GM06990 (cell line): ENCODE results near the gene VWF.

Experiments used
- DNase-seq: peaks from one replicate; pipeline ENCODE4 v3.0.0-alpha.2; 2011; ENCODE audit not compliant: insufficient read length; ENCODE audit errors: extremely low read depth
- H3K27me3 ChIP-seq: replicated peaks from 2 replicates; pipeline ENCODE4 v1.6.0; 2011; ENCODE audit warnings: low read length; ENCODE audit not compliant: control insufficient read depth, insufficient read depth
- H3K36me3 ChIP-seq: 2 replicates; pipeline ENCODE4 v1.5.1; 2011; ENCODE audit warnings: low read length; ENCODE audit not compliant: control insufficient read depth, insufficient read depth
- H3K4me3 ChIP-seq: replicated peaks from 2 replicates; pipeline ENCODE4 v1.5.1; 2011; ENCODE audit warnings: low read depth, mild to moderate bottlenecking, control low read depth, low read length
- TF ChIP-seq, protein P1 (sequence below): IDR thresholded peaks from 2 replicates; pipeline ENCODE4 v1.5.1; 2011; ENCODE audit warnings: low read length, control low read depth, mild to moderate bottlenecking, inconsistent platforms; ENCODE audit not compliant: insufficient read depth, poor library complexity, severe bottlenecking

VWF gene

DNA sequence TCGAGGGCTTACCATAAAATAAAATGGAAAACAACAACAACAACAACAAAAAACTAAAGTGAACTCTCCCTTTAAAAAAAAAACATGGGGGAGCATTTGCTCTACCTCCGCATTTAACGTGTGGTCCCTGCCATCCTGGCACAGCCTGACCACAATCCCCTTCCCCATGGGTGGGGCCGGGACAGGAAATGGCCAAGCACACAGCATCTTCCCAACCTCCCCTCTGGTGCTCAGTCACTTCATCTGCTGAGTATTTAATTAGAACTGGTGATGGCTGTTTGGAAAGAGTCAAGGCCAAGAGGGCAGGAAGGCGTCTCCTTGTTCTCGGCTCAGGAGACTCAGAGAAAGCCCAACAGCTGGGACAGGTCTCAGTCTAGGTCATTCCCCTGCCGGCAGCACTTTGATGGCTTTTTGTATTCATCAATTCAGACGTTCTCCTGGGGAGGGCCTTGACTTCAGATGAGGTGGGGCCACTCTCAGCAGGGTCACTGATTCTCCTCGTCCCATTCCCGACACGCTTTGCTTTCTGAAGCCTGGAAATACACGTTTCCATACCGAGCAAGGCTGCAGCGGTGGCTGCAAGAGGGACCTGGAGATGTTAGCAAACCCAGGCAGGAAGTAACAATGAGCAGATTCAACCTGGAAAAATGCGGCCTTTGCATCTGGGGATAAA is 223.8 kb downstream of the VWF start:
- no peaks in the 10 kb centered on the region; the same call in 1 of the 2 replicates for H3K27me3 ChIP-seq
- DNase-seq: no peak
- no peak overlapping the region for H3K4me3 ChIP-seq
- TF ChIP-seq, protein P1, sequence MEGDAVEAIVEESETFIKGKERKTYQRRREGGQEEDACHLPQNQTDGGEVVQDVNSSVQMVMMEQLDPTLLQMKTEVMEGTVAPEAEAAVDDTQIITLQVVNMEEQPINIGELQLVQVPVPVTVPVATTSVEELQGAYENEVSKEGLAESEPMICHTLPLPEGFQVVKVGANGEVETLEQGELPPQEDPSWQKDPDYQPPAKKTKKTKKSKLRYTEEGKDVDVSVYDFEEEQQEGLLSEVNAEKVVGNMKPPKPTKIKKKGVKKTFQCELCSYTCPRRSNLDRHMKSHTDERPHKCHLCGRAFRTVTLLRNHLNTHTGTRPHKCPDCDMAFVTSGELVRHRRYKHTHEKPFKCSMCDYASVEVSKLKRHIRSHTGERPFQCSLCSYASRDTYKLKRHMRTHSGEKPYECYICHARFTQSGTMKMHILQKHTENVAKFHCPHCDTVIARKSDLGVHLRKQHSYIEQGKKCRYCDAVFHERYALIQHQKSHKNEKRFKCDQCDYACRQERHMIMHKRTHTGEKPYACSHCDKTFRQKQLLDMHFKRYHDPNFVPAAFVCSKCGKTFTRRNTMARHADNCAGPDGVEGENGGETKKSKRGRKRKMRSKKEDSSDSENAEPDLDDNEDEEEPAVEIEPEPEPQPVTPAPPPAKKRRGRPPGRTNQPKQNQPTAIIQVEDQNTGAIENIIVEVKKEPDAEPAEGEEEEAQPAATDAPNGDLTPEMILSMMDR: no peak
- no peaks in the 10 kb centered on the region for H3K36me3 ChIP-seq

DNA sequence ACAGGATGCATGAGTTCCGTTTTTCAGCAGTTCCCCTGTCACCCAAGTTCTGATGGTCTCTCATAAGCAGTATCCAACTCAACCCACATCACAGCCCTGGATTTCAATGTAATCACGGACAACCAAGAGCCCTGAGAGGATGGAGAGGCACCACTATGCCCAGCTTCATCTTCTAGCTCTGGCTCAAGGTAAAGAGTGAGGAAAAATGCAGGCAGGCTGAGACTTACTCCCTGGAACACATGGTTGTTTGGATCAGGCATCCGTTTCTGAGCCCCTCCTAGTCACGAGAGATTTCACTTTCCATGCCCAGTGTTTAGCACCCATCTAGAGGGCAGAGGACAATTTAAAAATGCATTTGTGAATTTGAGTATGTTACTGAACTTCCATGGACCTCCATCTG is 224.4 kb downstream of the VWF start:
- TF ChIP-seq, protein P1: no peak
- Histone ChIP-seq H3K36me3 (no peaks in the 10 kb centered on the region), H3K27me3 (no peaks in the 10 kb centered on the region; the same call in 1 of the 2 replicates), H3K4me3 (no peak overlapping the region)
- DNase-seq: no peak

GRCh38 chr12:5899675-5900074 is 224.8 kb downstream of the VWF start:
- TF ChIP-seq, protein P1: no peak

GRCh38 chr12:5898874-5899273 is 225.6 kb downstream of the VWF start:
- no peak for DNase-seq
- Histone ChIP-seq H3K4me3 (no peak overlapping the region), H3K27me3 (no peaks in the 10 kb centered on the region; the same call in 1 of the 2 replicates), H3K36me3 (no peaks in the 10 kb centered on the region)
- TF ChIP-seq, protein P1: peak; percentile 25

More at GRCh38 chr12:5899675-5900074, 224.8 kb downstream of the VWF start:
- Histone ChIP-seq H3K36me3 (no peaks in the 10 kb centered on the region), H3K27me3 (no peaks in the 10 kb centered on the region; the same call in 1 of the 2 replicates), H3K4me3 (no peak overlapping the region)
- DNase-seq: no peak
